Stimulated activated CD4-positive, alpha-beta T cell treated with anti-CD3 and anti-CD28 coated beads, Interleukin-2, amount 100 ng/mL, for 24 hours (primary cell): ENCODE data around the gene DNAJC7.
"Not testable (repeated sequence)": the region's sequence is repeated elsewhere in the genome, so short reads cannot be mapped to it uniquely, and the experiment has no call there.

ENCODE experiments used
- DNase-seq, 2 donors: peaks; one replicate each; pipeline ENCODE4 v3.0.0-alpha.2; 2020

DNAJC7 gene

DNA sequence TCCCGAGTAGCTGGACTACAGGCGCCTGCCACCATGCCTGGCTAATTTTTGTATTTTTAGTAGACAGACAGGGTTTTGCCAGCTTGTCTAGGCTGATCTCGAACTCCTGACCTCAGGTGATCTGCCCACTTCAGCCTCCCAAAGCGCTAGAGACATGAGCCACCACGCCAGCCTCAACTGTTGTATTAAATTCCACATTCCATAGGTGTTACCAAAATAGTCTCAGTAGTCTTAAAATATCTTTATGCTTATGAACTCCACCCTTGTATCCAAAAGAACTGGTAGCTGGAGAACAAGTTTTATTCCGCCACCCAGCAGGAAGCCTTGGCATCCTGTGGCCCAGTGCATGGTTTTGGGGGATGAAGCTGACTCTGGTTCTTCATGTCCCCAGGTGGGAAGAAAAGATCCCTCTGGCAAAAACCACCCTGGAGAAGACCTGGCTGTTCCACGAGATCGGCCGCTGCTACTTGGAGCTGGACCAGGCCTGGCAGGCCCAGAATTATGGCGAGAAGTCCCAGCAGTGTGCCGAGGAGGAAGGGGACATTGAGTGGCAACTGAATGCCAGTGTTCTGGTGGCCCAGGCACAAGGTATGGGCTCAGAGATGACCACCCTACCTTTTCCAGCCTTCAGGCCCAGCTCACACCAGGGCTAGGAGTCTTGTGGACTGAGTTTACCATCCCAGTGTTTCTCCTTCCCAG, 68.3 kb downstream of the DNAJC7 start:
- no peak for DNase-seq

DNA sequence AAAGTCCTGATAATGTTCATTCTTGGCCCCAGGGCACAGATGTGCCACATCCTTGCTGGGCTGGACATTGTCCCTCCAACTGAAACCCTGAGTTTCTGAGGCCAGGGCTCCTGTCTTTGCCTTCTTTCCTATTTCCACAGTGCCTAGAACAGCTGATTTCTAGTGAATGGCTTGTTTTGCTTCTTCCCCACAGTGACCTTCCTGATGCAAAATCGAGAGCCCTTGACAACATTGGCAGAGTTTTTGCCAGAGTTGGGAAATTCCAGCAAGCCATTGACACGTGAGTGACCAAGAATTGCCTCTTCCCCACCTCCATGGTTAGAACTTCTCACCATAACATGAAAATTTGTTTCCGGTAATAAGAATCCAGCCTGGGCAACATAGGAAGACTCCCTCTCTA, 72.3 kb downstream of the DNAJC7 start:
- DNase-seq, result no peak

DNA sequence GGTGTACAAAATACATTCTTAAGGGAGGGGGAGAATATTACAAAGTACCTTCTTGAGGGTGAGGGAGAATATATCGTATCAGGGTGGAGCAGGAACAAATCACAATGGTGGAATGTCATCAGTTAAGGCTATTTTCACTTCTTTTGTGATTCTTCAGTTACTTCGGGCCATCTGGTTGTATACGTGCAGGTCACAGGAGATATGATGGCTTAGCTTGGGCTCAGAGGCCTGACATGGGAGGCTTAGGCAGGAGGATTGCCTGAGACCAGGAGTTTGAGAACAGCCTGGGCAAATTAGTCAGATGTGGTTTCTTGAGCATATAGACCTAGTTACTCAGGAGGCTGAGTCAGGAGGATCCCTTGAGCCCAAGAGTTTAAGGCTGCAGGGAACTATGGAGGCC, 73.7 kb downstream of the DNAJC7 start:
- DNase-seq, result no peak

DNA sequence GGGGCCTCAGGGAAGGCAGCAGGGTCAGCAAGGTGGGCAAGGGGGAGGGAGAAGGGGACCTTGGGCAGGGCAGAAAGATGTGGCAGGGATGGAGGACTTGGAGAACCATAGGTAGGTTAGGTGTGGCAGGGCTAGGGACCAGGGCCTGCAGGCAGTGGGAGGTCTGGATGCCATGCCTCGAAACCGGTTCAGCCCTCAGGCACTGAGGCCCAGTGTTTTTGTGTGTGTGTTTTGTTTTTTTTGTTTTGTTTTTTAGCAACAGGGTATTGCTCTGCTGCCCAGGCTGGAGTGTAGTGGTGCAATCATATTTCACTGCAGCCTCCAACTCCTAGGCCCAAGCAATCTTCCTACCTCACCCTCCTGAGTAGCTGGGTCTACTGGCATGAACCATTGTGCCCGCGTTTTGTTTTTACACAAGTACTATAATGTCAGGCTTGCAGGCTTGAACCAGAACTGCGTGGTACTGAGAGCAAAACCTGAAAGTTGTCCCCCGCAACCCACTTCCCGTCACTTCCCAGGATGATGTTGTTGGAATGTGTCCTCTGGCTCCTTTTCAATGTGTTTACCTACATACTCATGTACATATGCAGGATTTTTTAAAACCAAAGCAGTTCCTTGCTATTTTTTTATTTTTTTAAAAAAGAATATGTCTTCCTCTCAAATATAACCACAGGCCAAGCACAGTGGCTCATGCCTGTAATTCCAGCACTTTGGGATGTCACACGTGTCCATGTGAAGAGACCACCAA, 74.4 kb downstream of the DNAJC7 start:
- no peak for DNase-seq

DNA sequence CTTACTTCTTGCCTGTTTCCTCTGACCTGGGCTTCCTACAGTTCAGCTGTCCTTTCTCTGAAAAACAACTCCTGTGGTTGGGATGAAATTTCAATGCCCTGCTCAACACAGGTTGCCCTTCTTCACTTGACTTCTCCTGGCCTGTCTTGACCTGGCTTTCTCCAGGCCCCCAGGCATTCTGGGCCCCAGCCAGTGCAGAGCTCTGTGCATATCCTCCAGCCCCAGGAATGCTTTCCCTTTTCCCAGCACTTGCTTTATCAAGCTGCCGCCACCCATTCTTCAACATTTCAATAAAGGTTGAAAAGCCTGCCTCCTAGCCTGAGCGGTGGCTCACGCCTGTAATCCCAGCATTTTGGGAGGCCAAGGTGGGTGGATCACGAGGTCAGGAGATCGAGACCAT, 76.1 kb downstream of the DNAJC7 start:
- no peak for DNase-seq

DNA sequence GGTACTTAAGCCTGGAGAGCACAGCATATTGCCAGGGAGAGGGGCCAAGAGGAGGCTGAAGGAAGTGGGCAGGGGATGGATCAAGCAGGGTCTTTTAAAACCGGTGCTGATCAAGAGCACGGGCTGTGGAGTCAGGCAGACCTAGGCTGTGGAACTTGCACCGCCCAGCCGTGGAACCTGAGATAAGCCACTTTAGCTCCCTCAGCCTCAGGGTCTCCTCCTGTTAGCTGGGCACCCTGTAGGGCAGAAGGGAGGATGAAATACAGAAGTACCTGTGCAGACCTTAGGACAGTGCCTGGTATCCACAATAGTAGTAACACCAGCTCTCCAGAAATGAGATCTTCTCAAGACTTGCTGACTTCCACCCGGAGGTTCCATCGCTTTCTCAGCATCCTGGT, 77.5 kb downstream of the DNAJC7 start:
- DNase-seq, result no peak

DNA sequence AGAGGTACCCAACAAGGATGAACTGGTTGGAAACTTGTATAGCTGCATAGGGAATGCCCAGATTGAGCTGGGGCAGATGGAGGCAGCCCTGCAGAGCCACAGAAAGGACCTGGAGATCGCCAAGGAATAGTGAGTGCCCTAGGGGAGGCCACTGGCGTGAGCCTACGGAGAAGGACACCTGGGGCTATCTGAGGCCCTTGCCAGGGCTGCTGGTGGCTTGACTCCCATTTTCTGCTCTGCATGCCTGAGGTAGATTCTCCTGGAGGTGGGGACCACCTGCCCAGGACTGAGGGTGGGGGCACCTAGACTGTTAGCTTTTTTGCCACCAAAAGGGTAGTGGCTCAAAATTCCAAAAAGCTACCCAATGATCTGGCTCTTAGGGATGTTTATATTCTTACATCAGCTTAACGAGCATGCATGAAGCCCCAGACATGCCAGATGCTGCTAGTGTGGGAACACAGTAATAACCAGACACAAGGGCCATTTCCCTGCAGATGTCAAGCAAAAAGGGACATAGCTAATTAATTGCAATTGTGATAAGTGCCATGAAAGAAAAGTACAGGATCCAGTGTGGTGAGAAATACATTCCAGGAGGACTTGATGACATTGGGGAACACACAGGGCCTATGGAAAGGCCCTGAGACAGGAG, 78.1 kb downstream of the DNAJC7 start:
- DNase-seq, result no peak

DNA sequence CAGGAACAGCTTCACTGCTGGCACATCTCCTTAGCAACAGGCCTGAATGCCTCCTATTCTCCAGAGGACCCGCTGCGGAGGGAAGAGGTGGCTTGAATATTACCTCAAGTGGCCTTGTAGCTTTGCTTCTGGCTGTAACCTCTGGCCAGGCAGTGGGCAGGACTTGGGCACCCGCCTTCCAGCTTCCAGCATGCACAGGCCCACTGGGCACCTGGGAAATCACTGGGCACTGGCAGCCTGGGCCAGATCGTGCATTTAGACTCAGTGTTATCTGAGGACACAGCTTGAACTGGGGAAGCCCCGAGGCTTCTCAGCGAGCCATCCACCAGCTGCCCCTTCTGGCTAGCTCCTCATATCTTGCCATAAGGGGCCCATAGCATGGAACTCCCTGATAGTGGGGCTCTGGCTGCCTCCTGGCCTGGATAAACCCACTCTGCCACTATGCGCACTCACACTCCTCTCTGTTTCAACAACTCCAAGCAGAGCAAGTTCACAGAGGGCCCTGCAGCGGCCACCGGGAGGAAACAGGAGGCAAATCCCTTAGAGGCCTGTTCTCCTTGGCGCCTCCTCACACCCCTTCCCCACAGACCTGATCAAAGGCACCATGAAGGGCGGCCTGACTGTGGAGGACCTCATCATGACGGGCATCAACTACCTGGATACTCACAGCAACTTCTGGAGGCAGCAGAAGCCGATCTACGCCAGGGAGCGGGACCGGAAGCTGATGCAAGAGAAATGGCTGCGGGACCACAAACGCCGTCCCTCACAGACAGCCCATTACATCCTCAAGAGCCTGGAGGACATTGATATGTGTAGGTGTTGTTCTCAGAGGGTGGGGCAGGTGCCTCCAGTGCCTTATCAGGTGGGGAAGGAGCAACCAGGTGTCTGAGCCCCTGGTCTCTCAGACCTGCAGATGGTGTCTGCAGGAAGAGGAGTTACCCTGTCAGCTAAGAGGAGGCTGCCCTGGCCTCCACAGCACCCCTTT, 79.0 kb downstream of the DNAJC7 start:
- no peak for DNase-seq

DNA sequence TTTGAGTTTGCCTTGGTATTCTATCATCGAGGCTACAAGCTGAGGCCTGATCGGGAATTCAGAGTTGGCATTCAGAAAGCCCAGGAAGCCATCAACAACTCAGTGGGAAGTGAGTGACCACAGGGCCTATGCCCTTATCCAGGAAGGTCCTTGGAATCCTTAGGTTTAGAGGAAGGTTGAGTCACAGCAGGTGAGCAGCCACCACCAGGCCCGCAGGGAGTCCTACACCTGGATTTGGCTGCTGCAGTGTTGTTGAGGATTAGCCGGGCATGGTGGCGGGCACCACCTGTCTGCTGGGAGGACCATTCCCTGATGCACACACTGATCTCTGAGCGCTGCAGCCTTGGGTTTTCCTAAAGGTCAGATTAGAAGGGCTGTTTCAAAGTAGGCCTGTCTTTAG, 81.6 kb downstream of the DNAJC7 start:
- DNase-seq, result no peak

DNA sequence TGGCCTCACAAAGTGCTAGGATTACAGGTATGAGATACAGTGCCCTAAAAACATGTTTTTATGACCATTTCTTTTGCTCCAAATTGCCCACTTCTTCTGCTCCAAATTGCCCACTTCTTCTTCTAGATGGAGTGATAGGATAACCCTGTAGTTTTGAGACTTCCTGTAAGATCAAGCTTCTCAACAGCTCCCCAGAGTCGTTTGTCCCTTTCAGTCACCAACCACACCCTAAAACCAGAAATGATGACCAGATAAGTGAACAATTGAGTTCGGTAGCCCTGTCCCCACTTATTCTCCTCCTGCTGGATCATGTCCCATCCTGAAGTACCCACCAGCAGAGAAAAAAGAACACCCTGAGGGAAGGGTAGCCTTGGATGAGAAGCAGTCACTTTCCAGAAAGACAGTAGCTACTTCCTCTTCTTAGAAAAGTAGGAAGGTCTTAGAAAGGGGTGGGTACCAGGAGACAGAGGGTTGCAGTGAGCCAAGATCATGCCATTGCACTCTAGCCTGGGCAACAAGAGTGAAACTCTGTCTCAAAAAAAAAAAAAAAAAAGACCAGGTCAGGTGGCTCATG, 84.3 kb downstream of the DNAJC7 start:
- DNase-seq, result no peak

DNA sequence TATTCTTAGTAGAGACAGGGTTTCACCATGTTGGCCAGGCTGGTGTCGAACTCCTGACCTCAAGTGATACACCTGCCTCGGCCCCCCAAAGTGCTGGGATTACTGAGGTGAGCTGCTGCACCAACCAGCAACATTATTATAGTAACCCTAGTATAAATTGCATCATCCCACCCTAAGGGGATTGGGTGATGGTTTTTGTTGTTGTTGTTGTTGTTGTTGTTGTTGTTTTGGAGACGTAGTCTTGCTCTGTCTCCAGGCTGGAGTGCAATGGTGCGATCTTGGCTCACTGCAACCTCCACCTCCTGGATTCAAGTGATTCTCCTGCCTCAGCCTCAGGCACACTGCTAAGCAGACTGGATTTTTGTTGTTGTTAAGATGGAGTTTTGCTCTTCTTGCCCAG, 85.5 kb downstream of the DNAJC7 start:
- not testable (repeated sequence) for DNase-seq

DNA sequence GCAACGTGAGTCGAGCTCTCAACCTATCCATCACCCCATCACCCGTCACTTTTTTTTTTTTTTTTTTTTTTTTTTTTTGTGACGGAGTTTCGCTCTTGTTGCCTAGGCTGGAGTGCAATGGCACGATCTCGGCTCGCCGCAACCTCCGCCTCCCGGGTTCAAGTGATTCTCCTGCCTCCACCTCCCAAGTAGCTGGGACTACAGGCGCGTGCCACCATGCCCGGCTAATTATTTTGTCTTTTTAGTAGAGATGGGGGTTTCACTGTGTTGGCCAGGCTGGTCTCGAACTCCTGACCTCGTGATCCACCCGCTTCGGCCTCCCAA, 86.4 kb downstream of the DNAJC7 start:
- DNase-seq, result not testable (repeated sequence)

DNA sequence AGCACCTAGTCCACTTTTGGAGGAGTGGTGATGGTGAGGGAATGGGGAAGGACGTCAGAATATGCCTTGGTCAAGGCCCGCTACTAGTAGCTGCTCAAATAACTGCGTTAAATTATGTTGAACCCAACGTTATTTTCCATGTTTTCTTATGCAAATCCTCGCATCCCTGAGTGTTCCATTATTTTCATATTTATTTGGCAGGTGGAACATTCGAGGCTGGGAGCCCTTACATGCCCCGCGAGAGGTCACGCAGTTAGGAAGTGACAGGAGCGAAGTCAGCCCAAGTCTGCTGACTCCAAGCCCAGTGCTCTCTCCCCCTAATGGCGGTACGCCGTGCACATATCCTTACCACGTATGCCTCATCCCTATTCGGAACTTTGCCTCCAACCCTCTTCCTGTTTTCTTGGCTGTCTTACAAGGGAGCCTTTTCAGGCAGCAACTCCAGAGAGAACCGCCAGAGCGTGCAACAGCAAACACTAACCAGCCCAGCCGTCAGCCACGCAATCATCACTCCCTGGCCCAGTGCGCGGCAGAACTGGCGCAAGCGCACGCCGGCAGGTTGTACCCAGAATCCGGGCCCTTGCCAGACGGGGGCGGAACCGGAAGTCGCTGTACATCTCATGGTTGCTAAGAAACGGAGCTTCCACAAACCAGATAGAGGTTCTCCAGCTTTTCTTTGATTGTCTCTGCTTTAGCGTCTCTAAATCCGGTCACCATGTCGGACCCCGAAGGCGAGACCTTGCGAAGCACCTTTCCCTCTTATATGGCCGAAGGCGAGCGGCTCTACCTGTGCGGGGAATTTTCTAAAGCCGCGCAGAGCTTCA, 87.0 kb downstream of the DNAJC7 start, which contains the start of gene ODAD4:
ODAD4 (plus strand) TSS at position 609 of the 824 bp plus-strand sequence; CDS start at position 716, 107 bp downstream.
- DNase-seq, result peak; percentile 96

DNA sequence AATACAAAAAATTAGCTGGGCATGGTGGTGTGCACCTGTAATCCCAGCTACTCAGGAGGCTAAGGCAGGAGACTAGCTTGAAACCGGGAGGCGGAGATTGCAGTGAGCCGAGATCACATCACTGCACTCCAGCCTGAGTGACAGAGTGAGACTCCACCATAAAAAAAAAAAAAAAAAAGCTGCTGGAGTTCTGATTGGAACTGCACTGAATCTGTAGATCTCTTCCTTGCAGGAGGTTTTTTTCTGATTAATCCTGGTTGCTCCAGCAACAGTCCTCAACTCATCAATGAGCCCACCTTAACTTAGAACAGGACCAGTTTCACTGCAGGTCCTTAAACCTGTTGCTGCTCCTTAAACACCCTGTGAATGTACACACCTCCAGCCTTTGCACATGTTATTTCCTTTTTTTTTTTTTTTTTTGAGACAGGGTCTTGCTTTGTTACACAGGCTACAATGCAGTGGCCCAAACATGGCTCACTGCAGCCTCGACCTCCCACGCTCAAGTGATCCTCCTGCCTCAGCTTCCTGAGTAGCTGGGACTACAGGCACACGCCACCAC, 88.5 kb downstream of the DNAJC7 start:
- peak in 1 of 2 donors; percentile 11 for DNase-seq
